ENCODE results near the gene PRDM15. TPM values are rescaled to one million over a fixed set of nuclear protein-coding genes. Genes with fewer than 3 reads are reported as not detected.

The PRDM15 gene
- total RNA-seq, 1 experiment from 2014 or later = 3.3 TPM

DNA sequence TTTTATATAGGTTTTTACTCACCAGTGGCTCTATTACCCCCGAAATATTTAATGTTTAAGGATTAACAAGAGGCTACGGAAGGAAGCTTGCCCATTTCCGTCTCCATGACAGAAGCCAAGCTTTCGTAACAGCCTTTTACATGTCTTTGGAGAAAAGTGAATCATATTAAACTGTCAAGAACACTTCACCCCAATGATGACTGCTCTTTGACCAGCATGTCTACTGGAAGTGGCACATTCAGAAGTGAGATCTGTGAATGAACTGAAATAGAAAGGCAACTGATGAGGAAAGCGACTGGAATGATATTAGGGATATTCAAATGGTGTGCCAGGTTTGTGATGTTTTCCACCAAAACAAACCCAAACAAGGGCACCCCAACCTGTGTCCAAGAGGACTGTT, 8.5 kb upstream of the PRDM15 start:
- DNase-seq (ENCODE audit: low read depth) = no peak

DNA sequence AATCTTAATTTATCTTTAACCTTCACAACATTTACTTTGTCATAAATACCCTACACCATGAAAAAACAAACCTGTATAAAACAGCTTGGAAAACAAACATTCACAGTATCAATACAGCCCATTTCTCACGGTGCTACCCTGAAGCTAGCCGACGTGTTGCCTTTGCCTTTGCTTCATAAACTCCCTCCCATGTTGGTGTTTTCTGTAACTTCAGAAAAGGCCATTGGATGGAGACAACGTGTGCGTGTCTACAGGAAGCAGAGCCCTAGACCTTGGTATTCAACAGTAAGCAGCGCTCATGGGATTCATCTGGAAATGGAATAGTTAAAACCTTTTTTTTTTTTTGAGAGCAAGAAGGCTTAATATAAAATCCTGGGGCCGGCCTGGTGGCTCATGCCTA, 7.2 kb upstream of the PRDM15 start:
- DNase-seq (ENCODE audit: low read depth) = no peak

DNA sequence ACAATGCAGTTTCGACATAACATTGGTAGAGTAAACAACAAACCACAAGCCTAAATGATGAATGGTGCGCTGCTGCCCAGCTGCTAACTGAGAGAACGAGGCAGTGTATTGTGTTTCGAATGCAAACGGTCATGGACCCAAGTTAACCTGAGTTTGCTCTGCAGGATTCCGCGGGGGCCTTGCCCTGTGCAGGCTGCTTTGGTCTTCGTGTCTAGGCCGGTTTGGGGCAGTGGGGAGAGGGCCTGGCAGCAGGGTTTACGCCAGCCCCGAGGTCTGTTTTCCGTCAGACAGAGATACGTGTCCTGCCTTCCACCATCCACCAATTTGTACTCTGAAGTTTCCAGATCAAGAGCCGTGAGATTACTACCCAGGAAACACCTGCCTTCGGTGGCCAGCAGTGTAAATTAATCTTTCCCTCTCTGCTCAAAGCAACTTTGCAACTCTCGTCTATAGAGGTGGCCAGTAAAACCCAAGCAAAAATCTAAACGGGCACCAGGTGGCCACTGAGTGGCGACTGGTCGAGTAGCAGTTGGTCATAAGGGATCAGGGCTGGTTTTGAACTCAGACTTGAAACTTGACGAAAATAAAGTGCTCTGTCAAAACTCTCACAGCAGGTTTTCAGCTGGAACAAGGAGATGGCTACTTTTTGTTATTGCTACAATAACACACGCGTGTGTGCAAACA, 6.3 kb upstream of the PRDM15 start:
- DNase-seq (ENCODE audit: low read depth) = no peak

DNA sequence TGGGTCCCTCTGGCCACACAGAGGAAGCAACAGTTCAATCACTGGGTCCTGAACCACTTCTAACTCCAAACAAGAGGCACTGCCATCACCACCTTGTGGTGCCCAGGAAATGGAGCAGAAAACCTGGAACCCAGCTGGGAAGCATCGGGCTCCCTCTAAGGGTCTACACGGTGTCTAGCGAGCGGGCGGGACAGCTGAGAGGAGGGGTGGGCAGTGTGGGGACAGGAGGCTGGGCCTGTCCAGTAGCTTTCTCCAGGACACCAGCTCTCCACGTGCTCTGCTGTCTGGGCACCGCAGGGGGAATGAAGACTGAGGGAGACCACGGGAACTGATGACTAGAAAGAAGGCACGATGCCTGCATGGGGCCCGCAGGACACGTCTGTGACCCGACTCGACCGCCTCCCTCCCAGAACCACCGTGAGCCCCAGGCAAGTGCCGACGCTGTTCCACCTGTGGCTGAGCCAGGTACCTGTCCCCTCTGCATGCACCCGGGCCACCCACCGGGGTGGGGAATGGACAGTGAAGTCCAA, 5.4 kb upstream of the PRDM15 start:
- no peak for DNase-seq (ENCODE audit: low read depth)

DNA sequence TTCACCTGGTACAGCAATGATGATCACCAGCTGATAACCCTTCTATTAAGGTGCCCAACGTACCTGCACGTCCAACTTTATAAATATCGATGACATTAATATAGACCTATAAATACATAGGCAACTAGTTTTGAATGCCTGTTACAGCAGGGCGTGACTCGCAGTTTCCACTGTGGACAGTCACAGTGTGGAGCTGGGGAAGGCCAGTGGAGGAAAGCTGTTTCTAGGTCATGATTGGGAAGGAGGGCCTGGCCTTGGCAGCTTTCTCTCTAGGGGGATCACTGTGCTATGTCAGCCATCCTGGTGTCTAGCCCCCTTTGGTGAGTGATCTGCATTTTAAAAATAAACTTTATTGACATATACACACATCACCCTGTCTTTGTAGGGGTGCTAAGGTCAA, 4.4 kb upstream of the PRDM15 start:
- DNase-seq (ENCODE audit: low read depth) = no peak

DNA sequence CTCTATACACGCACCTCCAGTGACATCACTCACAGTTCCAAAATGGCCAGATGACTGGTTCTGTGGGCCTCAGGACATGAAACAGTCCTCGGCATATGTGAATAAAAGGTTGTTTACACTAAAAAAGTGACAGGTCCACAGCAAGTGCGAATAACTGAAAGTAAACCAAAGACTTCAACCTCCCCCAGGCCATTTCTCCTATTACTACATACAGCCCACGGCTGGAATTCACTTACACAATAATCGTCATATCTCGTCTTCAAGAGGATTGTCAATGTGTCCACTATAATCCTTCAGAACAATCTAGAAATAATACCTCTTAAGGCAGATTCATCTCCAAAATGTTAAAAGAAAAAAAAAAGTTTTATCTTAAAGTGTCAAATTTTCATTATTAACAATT, 1.9 kb upstream of the PRDM15 start:
- no peak for DNase-seq (ENCODE audit: low read depth)

DNA sequence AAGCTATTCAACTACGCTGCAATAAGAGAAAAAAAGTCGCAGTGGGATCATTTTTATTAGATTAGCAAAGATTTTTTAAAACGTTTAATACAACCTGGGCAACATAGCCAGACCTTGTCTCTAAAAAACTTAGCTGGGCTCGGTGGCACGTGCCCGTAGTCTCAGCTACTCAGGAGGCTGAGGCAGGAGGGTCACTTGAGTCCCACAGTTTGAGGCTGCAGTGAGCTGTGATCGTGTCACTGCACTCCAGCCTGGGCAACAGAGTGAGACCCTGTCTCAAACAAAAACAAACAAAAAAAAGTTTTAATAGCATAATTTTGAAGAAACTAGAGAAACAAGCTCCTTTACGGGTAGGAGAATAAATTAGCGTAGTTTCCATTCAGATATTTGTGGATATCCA, 1.0 kb upstream of the PRDM15 start:
- DNase-seq (ENCODE audit: low read depth) = no peak

DNA sequence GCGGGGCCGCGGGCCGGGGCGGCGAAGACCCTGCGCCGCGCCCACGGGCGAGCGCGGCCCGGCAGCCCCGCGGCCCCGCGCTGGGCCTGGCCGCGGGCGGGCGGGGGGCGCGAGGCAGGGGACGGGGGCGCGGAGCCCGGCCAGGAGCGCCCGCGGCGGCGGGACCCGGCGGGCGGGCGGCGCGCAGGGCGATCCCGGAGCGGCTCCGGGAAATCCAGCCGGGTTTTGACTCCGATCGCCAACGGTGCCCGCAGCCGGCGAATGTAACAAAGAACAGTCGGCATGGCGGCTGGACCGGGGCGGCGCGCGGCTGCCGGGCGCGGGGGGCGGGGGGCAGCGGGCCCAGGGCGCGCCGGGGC, 334 bp downstream of the PRDM15 start:
- DNase-seq (ENCODE audit: low read depth) = peak; percentile 90

DNA sequence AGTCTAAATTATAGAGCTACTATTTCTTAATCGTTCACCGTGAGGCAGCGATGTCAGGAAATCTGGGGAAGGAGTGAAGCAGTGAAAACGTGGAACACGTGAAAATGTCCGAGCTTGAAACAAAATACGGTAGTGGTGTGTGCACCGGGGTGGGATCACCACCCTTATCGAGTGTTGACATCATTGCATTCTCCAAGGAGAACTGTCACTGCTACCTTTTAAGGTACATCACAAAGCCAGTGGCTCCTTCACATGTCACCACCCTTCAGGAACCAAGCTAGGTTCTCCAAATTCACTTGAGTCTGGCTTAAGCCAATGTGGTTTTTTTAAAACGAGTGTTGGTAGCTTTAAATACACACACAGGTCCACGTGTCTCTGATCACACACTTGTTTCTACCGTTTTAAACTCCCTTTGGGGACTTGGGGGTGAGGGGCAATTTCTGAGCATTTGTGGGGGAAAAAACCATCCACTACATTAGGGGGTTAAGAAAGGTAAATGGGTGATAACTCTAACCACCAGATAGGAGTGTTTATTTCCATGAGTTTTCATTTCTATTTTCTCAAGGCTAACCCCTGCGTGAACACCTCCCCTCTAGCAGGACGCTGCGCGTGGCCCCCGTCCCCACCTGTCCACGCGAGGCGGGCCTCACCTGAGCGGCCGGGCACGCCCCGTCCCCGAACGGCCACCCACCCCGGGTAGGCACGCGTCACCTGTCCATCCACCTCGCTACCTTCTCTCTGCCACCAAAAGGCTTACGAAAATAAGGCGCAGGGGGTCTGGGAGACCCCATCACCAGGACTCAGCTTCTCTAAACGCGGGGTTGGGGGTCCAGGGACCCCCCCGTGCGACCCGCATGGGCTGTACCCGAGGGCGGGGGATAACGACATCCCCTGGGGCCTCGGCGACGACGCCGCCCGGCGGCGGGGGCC, 978 bp downstream of the PRDM15 start:
- peak; percentile 73 for DNase-seq (ENCODE audit: low read depth)

DNA sequence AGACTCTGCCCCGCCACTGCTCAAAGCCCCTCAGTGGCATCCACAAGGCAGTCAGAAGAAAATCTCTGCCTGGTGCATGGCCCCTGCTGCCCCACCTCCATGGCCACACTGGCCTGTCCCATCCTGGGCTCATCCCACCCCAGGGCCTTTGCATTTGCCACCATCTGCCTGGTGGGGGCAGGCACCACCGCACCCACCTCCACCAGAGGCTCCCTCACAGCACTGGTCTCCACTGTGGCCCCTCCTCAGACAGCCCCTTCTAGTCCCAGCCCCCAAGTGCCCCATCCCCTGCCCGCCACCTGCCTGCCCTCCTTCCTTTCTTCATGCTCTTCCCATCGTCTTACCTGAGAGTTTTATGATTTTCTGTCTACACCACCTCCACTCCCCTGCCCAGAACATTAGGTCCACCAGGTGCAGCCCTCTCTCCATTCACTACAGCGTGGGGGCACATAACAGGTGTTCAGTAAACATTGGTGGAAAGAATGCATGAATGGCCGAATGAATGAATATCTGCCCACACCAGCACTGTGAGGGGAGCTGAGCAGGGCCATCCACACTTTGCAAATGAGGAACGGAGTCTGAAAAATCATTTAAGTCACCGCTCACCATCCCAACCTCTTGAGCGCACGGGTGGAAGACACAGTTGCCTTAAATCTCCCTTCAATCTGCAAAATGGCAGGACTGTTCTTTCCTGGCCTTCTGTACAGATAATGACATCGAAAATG, 2.1 kb downstream of the PRDM15 start:
- no peak for DNase-seq (ENCODE audit: low read depth)

DNA sequence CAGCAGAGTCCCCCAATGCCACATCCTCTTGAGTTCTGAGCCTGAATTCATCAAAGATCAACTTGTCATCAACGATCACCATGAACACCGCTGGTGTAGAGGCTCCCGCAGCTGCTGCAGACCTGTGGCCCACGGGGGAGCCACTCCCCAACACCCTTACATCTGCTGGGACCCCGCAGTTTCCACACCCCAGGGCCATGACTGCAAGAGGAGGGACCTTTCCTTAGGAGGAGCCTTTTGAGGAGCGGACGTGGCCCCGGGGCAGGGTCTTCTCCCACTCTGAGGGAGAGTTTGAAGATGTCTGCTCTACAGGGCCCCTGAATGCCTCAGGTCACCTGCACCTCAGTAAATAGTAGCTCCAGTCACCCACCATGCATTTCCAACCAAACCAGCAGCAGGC, 2.7 kb downstream of the PRDM15 start:
- no peak for DNase-seq (ENCODE audit: low read depth)

DNA sequence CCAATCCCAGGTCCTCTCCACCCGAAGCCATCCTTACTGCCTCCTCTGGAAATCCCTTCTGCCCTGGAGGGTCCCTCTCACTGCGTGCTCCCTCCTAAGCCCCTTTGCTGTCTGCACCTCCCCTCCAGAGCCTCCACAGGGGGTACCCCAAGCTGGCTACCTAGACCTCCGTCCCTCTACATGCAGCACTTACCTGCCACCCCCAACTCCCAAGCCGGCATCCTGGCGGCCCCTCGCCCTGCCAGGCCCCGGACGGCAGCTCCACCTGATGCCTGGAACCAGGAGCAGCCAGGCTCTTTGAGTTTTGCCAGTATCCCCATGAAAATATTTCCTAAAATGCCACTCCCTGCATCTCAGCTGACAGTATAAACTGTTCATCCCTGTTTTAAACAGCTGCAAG, 4.1 kb downstream of the PRDM15 start:
- DNase-seq (ENCODE audit: low read depth) = no peak

DNA sequence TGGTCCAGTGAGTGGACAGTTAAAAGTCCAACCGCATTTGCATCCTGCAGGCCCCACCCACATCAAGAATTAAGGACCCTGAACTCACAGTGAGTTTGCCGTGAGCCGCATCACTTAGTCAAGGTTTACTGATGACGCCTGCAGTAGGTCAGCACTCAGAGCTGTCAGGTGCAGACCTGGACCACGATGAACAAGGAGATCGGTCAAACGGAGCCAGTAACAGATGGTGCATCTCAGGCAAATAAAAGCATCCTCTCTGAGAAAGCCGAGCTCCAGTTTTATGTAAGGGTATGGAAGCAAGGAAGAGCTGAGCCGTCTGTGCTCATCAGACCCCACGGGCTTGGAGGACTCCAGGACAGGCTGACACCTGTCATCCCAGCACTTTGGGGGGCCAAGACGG, 4.5 kb downstream of the PRDM15 start:
- no peak for DNase-seq (ENCODE audit: low read depth)

DNA sequence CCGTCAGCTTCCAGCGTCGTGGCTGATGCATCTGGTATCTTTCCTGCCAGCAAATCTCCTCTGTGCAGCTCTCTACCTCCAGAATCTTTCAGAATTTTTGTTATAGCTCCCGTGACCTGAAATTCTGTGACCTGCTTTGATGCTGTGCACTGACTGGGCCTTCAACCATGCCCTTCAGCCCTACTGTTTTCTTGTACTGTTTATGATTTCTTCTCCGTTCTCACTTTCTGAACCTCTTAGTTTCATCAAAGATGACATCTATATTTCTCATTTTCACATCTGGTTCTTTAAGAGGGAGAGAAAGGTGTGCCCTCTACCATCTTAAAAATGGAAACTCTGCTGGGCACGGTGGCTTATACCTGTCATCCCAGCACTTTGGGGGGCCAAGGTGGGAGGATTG, 5.7 kb downstream of the PRDM15 start:
- no peak for DNase-seq (ENCODE audit: low read depth)

DNA sequence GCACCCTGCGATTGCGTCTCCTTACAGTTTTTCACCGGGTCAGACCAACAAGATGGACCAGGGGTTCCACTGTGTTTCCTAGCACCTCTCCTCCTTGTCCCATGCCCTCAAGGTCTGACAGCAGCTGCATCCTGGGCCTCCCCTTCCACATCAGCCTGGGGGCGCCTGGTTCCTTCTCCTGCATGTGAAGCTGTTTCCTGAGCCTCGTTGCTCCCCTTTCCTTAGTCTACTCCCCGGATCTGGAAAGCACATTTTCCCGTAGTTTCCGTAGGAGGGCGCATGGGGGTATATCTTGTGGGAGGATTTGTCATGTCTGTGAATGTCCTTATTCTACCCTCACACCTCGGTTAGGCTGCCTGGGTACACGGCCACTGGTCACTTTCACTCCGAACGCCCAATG, 6.1 kb downstream of the PRDM15 start:
- no peak for DNase-seq (ENCODE audit: low read depth)

DNA sequence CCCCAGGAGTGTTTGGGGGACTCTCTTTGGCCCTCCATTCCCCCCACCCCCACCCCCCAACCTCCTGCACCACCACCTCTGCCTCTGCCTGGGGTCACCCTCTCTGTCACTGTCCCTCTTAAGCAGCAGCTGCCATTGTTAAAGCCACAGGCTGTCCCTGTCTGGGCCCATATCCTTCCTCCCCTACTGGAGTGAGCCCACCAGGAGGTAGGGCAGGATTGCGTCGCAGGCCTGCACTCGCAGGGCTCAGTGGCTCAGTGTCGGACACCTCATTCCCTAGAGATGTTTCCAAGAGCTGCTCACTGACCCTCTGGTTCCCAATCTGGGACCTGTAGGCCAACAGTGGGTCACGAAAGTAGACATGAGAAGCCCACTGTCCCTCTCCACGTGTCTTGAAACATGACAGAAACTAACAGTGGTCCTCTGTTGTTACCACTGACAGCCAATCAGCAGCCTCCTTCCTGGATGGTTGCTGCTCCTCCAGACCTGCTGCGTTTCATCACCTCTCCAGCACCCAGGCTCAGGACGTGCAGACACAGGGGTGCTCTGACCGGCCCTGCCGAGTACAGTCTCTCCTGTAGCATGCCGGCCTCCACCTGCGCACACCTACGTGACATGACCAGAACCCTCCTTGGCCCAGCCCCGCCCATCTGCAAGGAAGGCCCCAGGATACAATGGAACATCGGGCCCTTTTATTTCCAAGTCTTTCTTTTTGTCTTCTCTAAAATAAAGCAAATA, 7.7 kb downstream of the PRDM15 start:
- no peak for DNase-seq (ENCODE audit: low read depth)

DNA sequence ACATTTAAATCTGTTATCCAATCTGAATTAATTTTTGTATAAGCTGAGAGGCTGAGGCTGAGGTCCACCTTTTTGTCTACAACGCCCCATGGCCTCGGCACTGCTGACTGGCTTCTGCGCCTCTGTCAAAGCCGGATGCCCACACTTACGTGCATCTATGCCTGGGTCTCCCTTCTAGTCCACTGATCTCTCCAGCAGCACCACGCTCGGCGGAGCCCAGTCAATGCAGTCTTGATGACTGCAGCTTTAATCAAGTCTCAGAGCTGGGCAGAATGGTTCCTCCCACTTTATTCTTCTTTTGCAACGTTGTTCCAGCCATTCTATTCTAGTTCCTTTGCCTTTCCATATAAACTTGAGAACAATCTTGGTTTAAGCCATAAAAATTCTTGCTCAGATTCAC, 9.4 kb downstream of the PRDM15 start:
- DNase-seq (ENCODE audit: low read depth) = no peak

DNA sequence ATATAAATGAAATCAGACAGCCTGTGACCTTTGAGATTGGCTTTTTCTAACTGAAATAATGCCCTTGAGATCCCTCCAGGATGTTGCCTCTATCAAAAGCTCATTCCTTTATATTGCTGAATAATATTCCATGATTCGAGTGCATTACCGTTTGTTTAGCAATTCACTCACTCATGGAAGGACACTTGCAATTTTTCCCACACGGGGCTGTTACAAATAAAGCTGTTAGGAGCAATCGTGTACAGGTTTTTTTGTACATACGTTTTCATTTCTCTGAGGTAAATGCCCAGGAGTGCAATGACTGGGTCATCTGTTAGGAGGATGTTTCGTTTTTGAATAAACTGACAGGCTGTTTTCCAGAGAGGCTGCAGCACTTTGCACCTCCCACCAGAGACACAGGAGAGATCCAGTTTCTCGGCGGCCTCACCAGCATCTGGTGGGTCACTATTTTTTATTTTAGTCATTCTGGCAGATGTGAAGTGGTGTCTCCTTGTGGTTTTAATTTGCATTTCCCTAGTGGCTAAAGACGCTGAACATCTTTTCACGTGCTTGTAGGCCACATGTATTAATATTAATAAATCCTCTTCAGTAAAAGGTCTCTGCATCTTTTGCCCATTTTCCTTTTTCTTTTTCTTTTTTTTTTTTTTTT, 11.0 kb downstream of the PRDM15 start:
- no peak for DNase-seq (ENCODE audit: low read depth)

DNA sequence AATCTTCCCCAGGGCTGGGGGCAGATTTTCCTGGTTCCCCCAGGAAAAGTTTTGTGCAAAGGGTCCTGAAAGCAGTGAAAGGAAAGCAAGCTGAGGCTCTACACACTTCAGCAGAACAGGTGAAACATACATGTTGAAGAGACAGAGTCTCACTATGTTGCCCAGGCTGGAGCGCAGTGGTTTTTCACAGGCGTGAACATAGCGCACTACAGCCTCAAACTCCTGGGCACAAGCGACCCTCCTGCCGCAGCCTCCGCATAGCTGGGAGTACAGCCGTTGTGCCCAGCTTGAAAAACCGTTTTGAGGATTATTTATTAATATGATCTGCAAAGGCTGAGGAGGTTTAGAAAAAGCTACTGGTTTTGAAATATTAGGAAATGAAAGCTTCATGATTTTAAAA, 11.8 kb downstream of the PRDM15 start:
- no peak for DNase-seq (ENCODE audit: low read depth)

DNA sequence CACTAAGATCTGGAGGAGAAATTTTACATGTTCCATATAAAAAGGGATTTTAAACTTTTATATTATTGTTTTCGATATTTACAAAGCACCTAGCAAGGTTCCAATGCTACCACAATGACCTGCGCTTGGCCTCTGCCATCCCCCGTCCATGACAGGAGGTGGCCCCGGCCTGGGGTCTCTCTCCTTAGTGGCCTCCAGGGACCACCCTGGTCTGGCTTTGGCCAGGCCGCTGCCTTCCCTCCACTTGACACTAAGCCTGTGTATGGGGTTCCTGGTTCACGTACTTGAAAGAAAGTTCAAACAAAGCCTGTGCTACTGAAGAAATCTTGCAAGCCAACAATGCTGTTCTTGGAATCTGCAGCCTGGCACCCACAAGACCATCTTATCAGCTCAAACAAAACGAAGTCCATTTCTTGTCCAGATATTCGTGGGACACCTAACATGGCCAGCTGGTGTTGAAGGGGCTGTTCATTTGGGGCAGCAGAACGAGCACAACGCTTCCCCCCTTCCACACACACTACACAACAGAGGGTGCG, 12.8 kb downstream of the PRDM15 start:
- DNase-seq (ENCODE audit: low read depth) = no peak
